ENCODE results near the gene DLG4. TPM values are rescaled to one million over a fixed set of nuclear protein-coding genes. Genes with fewer than 3 reads are reported as not detected.
A peak's percentile ranks its signal among the peaks of the same experiment; 100 is the strongest.

Gene DLG4
- total RNA-seq, 1 donor from 2014 or later, result 9.1 TPM

DNA sequence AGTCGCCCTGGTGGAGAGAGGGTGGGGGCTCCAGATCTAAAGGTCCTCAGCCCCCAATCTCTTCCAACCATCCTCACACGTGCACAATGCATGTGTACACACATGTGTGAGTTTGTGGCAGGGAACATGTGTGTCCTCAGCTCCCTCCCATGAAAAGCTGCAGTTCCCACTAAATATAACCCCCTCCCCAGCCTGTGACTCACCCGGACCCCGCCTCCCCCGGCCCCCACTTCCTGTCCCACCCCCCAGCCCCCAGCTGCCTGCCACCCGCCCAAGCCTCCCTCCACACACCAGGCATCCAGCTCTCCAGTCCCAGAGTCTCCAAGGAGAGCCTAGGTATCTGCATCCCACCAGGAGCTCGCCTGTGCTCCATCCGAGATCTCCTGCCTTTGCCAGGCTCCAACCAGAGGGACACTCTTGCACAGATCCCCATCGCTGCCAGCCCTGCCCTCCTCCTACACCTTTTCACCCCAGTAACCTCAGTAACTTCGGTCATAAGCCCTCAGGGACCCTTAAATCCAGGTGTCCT is 3.9 kb downstream of the DLG4 start:
- peak in 1 of 2 donors; percentile 32 for DNase-seq (ENCODE audit: low read depth in 2 of 2)

DNA sequence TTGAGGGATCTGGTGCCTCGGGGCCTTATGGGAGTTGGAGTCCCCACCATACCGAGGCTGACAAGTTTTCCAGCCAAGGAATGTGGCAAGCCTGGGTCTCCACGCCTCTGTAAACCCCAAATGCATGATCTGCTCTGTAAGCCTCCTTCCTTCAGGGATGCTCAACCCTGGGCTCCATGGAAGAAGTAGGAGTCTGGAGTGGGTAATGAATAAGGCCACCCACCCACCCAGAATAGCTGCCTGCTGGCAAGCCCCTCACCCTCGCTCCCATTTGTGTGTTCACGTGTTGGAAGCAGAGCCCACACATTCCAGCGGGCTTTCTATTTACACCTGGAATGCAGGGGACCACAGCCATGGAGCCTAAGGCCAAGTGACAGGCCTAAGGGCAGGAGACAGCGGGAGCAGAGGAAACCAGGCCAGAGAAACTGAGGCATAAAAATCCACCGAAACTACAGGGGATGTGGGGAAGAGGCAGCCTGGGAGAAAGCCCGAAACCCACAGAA is 4.4 kb downstream of the DLG4 start:
- DNase-seq (ENCODE audit: low read depth in 2 of 2), result no peak

DNA sequence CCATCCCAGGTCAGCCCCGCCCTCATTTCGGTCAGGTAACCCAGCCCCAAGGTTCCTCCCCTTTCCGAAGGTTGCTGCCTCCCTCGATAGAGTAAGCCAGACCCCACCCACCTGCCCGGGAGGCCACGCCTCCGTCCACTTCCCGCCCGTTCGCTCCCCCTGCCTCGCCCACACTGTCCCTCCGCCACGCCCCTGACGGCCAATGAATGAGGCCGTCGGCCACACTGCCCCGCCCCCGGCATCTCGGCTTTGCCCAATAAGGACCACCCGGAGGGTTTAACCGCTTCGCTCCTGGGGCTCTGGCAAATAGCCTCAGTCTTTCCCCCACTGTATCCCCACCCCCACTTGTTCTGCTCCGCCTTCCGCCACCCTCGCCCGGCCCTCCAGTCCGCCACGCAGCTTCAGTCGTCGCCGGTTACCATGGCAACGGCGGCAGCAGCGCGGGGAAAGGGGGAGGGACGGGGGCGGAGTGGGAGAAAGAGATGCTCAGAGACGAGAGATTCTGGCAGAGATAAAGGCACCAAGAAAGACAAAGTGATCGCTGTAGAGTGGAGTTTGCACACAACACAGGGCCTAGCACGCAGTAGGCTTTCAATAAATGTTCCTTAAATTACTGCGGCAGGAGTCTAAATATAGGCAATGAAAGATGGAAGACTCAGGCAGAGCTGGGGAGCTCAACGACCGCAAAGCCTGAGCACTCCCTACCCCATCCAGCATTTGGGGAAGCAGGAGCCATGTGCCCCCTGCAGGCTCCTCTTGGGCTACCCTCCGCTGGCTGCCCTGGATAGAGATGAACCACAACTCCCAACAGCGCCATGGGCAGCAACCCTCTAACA is 5.1 kb downstream of the DLG4 start:
- DNase-seq (ENCODE audit: low read depth in 2 of 2), result peak; percentile 97 to 99

DNA sequence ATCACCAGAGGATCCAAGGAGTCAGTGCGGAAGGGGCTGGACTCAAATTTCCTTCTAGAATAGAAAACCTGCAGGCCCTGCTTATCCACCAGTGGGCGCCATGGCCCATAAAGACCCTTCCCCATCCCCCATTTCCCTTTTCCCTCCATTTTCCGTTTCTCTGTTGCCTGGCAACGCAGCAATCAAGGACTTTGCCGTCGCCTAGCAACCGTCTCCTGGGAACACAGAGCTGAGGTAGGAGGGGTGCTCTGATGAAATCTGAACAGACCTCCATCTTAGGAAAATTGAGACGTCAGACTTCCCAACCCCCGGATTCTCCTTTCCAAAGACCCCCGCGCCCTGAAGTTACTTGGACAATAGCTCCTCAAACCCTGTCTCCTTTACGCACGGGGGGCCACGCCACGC is 5.7 kb downstream of the DLG4 start:
- peak; percentile 80 to 88 for DNase-seq (ENCODE audit: low read depth in 2 of 2)

DNA sequence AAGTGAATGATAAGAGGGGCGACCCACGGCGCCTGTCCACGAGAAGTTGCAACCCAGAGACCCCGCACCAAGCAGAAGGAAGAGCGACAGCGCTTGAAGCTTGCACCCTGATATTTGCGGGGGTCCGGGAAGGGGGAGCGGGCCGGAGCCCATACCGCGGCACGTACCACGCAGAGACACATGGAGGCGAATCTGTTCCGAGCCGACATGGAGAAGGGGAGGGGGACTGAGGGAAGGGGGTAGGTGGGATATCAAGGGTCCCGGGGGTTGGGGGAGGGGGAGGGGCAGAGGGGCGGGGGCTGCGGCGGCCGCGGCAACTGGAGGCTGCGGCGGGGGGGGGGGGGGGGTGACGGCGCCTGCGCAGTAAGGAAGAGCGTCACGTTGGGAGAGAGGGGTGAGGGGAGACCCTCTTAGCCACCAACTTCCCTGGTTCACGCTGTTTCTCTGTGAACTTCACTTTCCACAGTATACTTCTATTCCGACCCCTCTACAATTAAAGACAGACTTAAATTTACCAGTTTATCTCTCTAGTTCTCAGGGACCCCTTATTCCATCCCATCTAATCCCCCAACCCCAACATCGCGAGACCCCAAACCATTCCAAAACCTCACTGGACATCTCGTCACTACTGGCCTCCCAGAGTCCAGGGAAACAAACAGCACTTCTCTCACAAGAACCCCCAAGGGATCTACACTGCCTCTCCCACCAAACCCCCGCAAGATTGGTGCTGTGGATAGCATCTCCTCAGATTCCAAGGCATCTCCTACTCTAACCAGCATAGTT is 8.0 kb downstream of the DLG4 start:
- DNase-seq (ENCODE audit: low read depth in 2 of 2), result no peak

DNA sequence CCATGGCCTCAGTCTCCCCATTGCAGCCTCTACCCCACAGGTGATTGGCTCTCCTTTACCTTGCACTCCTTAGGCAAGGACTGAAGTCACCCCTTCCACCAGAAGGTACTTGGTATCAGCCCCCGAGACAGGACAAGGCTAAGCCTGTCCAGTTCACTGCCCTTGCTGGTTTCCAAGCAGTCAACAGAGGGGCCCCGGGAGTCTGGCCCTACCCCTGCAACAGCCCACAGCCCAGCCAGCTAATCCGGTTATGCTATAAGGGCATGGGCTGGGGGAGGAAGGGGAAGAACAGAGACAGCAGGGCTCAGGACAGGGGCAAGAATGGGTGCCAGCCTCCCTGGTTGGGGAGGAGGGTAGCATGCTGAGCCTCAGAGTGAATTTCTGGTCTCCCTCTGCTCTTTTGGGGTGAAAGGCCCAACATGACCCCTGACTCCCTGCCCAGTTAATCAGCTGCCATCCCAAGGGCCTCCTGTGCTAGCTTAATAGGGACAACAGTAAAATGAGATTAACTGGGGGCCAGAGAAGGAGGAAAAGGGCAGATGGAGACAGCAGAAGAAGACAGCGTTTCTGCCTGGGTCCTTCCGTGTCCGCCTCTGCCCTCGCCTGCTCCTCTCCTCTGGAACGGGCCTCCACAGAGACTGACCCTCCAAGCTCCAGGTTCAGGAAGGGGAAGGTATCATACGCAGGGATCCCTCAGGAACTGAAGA is 10.7 kb downstream of the DLG4 start:
- no peak for DNase-seq (ENCODE audit: low read depth in 2 of 2)

GRCh38 chr17:7208027-7208571 is 11.5 kb downstream of the DLG4 start:
- DNase-seq (ENCODE audit: low read depth in 2 of 2), result no peak

GRCh38 chr17:7207120-7208001 is 12.3 kb downstream of the DLG4 start:
- DNase-seq (ENCODE audit: low read depth in 2 of 2), result no peak

DNA sequence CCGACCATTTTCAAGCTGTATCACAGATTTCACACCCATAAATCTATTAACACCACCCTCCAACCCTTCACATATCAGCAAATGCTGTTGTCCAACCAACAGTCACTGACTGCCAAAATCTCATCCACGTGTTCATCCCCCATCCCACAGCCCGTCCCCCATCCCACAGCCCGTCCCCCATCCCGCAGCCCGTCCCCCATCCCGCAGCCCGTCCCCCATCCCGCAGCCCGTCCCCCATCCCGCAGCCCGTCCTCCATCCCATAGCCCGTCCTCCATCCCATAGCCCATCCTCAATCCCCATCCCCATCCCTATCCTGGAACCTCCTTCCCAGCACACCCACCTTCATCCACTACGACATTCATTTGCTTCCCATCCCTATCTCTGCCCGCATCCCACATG is 14.1 kb downstream of the DLG4 start:
- peak in 1 of 2 donors; percentile 33 for DNase-seq (ENCODE audit: low read depth in 2 of 2)

GRCh38 chr17:7204828-7205461 is 14.7 kb downstream of the DLG4 start:
- DNase-seq (ENCODE audit: low read depth in 2 of 2), result peak; percentile 70 to 71

- DNase-seq (ENCODE audit: low read depth in 2 of 2), result no peak
These were observed 15.3 kb downstream of the DLG4 start for GRCh38 chr17:7204336-7204735.

GRCh38 chr17:7203391-7203790 is 16.2 kb downstream of the DLG4 start:
- no peak for DNase-seq (ENCODE audit: low read depth in 2 of 2)

DNA sequence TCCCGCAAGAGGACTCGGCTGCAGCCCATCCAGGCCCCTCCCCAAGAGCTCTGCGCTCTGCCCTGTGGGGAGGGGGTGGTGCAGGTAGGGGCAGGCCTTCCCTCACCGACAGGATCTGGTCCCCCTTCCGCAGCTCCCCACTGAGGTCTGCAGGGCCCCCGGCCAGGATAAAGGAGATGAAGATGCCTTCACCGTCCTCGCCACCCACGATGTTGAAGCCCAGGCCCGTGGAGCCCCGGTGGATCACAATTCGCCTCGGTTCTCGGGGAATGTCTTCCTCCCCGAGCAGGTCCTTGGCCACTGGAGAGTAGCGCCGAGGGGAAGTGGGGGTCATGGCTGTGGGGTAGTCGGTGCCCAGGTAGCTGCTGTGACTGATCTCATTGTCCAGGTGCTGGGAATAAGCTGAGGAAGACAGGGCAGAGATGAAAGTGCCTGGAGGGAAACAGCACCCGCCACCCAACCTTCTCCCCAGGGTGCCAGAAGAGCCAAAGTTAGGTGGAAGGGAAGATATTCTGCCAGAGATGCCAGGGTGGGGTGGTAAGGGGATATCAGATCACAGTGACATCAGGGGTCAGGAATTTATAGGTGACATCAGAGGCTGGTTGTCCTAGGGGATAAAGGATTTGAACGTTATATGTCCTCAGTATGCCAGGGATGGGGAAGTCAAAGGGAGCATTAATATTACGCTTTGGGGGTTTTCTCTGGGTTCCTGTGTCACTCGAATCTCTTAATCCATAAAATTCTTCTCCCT is 22.8 kb downstream of the DLG4 start:
- DNase-seq (ENCODE audit: low read depth in 2 of 2), result no peak

DNA sequence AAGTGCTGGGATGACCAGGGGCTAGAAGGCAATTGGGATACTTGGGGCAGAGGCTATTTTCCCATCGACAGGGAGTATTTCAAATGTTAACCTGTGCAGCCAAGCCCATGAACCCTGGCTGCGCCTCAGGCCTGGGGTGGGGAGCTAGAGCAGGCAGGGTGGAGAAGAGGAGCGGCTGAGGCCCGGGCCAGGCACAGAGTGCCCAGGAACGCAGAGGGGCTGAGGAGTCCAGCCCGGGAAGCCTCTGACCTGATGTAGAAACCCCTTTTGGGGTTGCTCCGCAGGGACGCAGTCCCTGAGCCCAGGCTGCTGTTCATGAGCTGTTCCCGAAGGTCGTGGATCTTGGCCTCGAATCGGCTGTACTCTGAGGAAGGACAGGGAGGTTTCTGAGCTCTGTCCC is 23.7 kb downstream of the DLG4 start:
- DNase-seq (ENCODE audit: low read depth in 2 of 2), result no peak

- DNase-seq (ENCODE audit: low read depth in 2 of 2), result no peak
These were observed 27.2 kb downstream of the DLG4 start for GRCh38 chr17:7192271-7192937.

GRCh38 chr17:7191571-7192270 is 27.9 kb downstream of the DLG4 start:
- DNase-seq (ENCODE audit: low read depth in 2 of 2), result peak; percentile 29 to 44

GRCh38 chr17:7191069-7191468 is 28.6 kb downstream of the DLG4 start:
- no peak for DNase-seq (ENCODE audit: low read depth in 2 of 2)

Measured in lung microvascular endothelial cell (primary cell).